IPS DF 6.9 (cell line): Measurements from ENCODE around the gene LY6G5C.

Experiments
- DNase-seq: peaks from one replicate; pipeline ENCODE4 v3.0.0-alpha.2; 2013; ENCODE audit warnings: low read depth, low spot score
- H3K27ac ChIP-seq: one replicate; pipeline ENCODE4 v1.5.1; 2013; ENCODE audit warnings: low read length, control low read depth
- H3K27me3 ChIP-seq: 2 replicates; pipeline ENCODE4 v1.6.1; 2013; ENCODE audit warnings: mild to moderate bottlenecking, low read length; ENCODE audit not compliant: control insufficient read depth, insufficient read depth
- H3K36me3 ChIP-seq: 2 replicates; pipeline ENCODE4 v1.6.1; 2013; ENCODE audit warnings: low read length; ENCODE audit not compliant: control insufficient read depth, insufficient read depth
- H3K4me1 ChIP-seq: 2 replicates; pipeline ENCODE4 v1.6.1; 2013; ENCODE audit warnings: low read length; ENCODE audit not compliant: control insufficient read depth, insufficient read depth
- H3K4me3 ChIP-seq: 2 replicates; pipeline ENCODE4 v1.5.1; 2013; ENCODE audit warnings: mild to moderate bottlenecking, low read length
- H3K9me3 ChIP-seq: 2 replicates; pipeline ENCODE4 v1.6.1; 2013; ENCODE audit warnings: low read length, inconsistent platforms; ENCODE audit not compliant: control insufficient read depth, insufficient read depth
- WGBS: extraction: QIAGEN DNeasy Blood & Tissue Kit; methylation state at CpG from one replicate; pipeline ENCODE4 v1.1.7; 2013; ENCODE audit warnings: mixed read lengths, missing lambda C conversion rate; ENCODE audit not compliant: insufficient read length, insufficient coverage; 5-methylcytosine and 5-hydroxymethylcytosine counted together

Gene LY6G5C

GRCh38 chr6:31634131-31634530 lies 46.7 kb downstream of the LY6G5C start:
- H3K27me3 ChIP-seq: no peaks in the 10 kb centered on the region
- H3K36me3 ChIP-seq: peaks cover 73% of the 10 kb centered on the region
- no CpG with 5 or more reads among the region's 3 CpGs for WGBS
- H3K4me1 ChIP-seq: no peaks in the 10 kb centered on the region
- no peak overlapping the region for H3K27ac ChIP-seq
- H3K4me3 ChIP-seq: no peak overlapping the region
- H3K9me3 ChIP-seq: no peaks in the 10 kb centered on the region
- DNase-seq: no peak

GRCh38 chr6:31633447-31633846 lies 47.4 kb downstream of the LY6G5C start:
- no CpG with 5 or more reads among the region's 7 CpGs for WGBS
- Histone ChIP-seq H3K4me3 (no peak overlapping the region), H3K9me3 (no peaks in the 10 kb centered on the region), H3K36me3 (peaks cover 75% of the 10 kb centered on the region), H3K27me3 (no peaks in the 10 kb centered on the region), H3K4me1 (no peaks in the 10 kb centered on the region), H3K27ac (no peak overlapping the region)
- no peak for DNase-seq

- no CpG with 5 or more reads among the region's 26 CpGs for WGBS
- H3K27me3 ChIP-seq: no peaks in the 10 kb centered on the region
- H3K4me3 ChIP-seq: no peak overlapping the region
- no peak overlapping the region for H3K27ac ChIP-seq
- no peaks in the 10 kb centered on the region for H3K9me3 ChIP-seq
- DNase-seq: no peak
- peaks cover 85% of the 10 kb centered on the region for H3K36me3 ChIP-seq
- H3K4me1 ChIP-seq: no peaks in the 10 kb centered on the region
Measured at GRCh38 chr6:31632279-31632946, 48.5 kb downstream of the LY6G5C start.

GRCh38 chr6:31631681-31632278 lies 49.1 kb downstream of the LY6G5C start:
- H3K27ac ChIP-seq: no peak overlapping the region

GRCh38 chr6:31631209-31631608 lies 49.7 kb downstream of the LY6G5C start:
- Histone ChIP-seq H3K4me1 (no peaks in the 10 kb centered on the region), H3K27ac (no peak overlapping the region), H3K36me3 (peaks cover 85% of the 10 kb centered on the region), H3K9me3 (no peaks in the 10 kb centered on the region), H3K27me3 (no peaks in the 10 kb centered on the region), H3K4me3 (no peak overlapping the region)
- DNase-seq: no peak
- WGBS: no CpG with 5 or more reads among the region's 16 CpGs

More at GRCh38 chr6:31631681-31632278, 49.1 kb downstream of the LY6G5C start:
- WGBS: no CpG with 5 or more reads among the region's 32 CpGs
- no peak for DNase-seq
- no peaks in the 10 kb centered on the region for H3K4me1 ChIP-seq
- H3K36me3 ChIP-seq: peaks cover 85% of the 10 kb centered on the region
- no peaks in the 10 kb centered on the region for H3K9me3 ChIP-seq
- no peak overlapping the region for H3K4me3 ChIP-seq
- no peaks in the 10 kb centered on the region for H3K27me3 ChIP-seq

- Histone ChIP-seq H3K36me3 (peaks cover 85% of the 10 kb centered on the region), H3K4me3 (no peak overlapping the region), H3K4me1 (no peaks in the 10 kb centered on the region), H3K27ac (no peak overlapping the region), H3K27me3 (no peaks in the 10 kb centered on the region), H3K9me3 (no peaks in the 10 kb centered on the region)
- DNase-seq: no peak
- no CpG with 5 or more reads among the region's 25 CpGs for whole genome bisulfite sequencing
Measured at GRCh38 chr6:31630177-31630934, 50.5 kb downstream of the LY6G5C start.

- no CpG with 5 or more reads among the region's 7 CpGs for WGBS
- Histone ChIP-seq H3K27ac (no peak overlapping the region), H3K4me1 (no peaks in the 10 kb centered on the region), H3K36me3 (peaks cover 80% of the 10 kb centered on the region), H3K4me3 (no peak overlapping the region), H3K27me3 (no peaks in the 10 kb centered on the region), H3K9me3 (no peaks in the 10 kb centered on the region)
- no peak for DNase-seq
Measured at GRCh38 chr6:31629014-31629413, 51.9 kb downstream of the LY6G5C start.

- Histone ChIP-seq H3K4me1 (no peaks in the 10 kb centered on the region), H3K27me3 (no peaks in the 10 kb centered on the region), H3K4me3 (no peak overlapping the region), H3K36me3 (peaks cover 79% of the 10 kb centered on the region), H3K27ac (no peak overlapping the region), H3K9me3 (no peaks in the 10 kb centered on the region)
- WGBS: no CpG with 5 or more reads among the region's 19 CpGs
- DNase-seq: no peak
Measured at GRCh38 chr6:31627690-31628287, 53.1 kb downstream of the LY6G5C start.

- Histone ChIP-seq H3K27me3 (no peaks in the 10 kb centered on the region), H3K27ac (no peak overlapping the region), H3K9me3 (no peaks in the 10 kb centered on the region), H3K36me3 (peaks cover 73% of the 10 kb centered on the region), H3K4me3 (no peak overlapping the region), H3K4me1 (no peaks in the 10 kb centered on the region)
- no CpG with 5 or more reads among the region's 10 CpGs for WGBS
- no peak for DNase-seq
Measured at GRCh38 chr6:31626952-31627351, 53.9 kb downstream of the LY6G5C start.
